Left renal cortex interstitium (tissue), 4 donors: ENCODE results near the gene SMTNL2. TPM values are rescaled to one million over a fixed set of nuclear protein-coding genes. Genes with fewer than 3 reads are reported as not detected.
A peak's percentile ranks its signal among the peaks of the same experiment; 100 is the strongest.
"Not testable (repeated sequence)": the region's sequence is repeated elsewhere in the genome, so short reads cannot be mapped to it uniquely, and the experiment has no call there.

Experiments used
- DNase-seq, 4 donors: peaks; one replicate each; pipeline ENCODE4 v3.0.0-alpha.2; 2013; ENCODE audit warnings: low read depth in 4 of 4, low spot score in 2 of 4, missing footprints in 1 of 4
- polyA plus RNA-seq, 4 donors: library from polyadenylated mRNA; unstranded; fragments of 120-200 nt; gene quantifications; one replicate each; pipeline ENCODE4 v1.2.1, GENCODE V29; 2013; ENCODE audit not compliant: insufficient read length in 4 of 4

The SMTNL2 gene
- polyA plus RNA-seq, 4 donors = 52.9 to 70.0 (median 60.0) TPM

- peak in 1 of 4 donors; percentile 53 for DNase-seq
Observed at GRCh38 chr17:4625181-4625617, 40.9 kb downstream of the SMTNL2 start.

GRCh38 chr17:4626734-4627256, 42.5 kb downstream of the SMTNL2 start:
- no peak for DNase-seq

DNA sequence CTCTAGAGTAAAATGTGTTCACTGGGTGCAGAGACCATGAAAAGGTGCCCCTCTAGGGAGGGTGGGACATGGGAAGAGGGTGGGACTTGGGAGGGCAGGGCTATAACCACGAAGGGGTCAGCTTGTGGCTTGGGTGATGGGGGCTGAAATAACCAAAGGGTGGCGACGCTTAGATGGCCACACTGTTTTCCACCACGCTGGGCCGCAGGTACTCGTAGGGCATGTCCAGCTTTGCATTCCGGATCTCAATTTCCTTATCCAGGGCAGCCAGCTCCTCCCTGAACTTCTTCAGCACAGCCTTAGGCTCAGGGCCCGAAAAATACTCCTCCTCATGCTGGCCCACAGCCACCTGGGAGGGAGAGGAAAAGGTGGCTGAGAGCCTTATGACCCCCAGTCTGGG, 47.1 kb downstream of the SMTNL2 start:
- DNase-seq = no peak

DNA sequence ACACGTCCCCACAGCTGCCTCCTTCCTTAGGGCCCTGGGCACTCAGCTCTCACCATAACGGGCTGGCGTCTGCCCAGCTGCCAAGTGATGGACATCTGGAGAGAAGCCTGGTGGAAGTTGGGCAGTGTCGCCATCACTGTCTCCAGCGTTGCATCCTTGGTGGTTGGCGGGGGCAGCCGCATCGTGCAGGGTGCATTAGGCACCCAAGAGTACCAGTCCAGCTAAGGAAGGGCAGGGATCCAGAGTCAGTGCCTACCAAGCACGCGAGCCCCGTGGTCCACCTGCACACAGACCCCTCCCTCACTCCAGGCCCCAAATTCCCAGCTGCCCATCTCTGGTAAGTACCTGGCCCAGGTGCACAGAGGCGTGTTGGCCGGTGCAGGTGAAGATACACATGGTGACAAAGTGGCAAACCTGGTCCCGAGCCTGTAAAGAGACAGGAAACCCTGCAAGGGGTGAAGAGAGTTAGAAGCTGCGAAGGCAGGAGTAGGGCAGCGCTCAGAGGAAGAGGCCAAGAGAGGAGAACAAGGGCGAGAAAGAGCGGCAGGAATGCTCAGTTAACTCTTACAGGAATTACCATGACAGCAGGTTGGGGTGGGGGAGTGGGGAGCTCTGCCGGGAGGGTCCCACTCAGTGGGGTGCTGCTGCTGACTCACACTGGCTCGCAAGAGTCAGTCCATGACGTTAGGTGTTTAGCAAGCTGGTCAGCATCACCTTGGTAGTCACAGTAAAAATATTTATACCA, 47.7 kb downstream of the SMTNL2 start:
- DNase-seq = no peak

- DNase-seq = no peak
Observed at GRCh38 chr17:4632581-4632920, 48.2 kb downstream of the SMTNL2 start.

GRCh38 chr17:4633643-4634042, 49.3 kb downstream of the SMTNL2 start:
- DNase-seq = no peak

- DNase-seq = no peak
Observed at GRCh38 chr17:4634976-4635375, 50.6 kb downstream of the SMTNL2 start.

GRCh38 chr17:4635823-4636375, 51.6 kb downstream of the SMTNL2 start:
- no peak for DNase-seq

DNA sequence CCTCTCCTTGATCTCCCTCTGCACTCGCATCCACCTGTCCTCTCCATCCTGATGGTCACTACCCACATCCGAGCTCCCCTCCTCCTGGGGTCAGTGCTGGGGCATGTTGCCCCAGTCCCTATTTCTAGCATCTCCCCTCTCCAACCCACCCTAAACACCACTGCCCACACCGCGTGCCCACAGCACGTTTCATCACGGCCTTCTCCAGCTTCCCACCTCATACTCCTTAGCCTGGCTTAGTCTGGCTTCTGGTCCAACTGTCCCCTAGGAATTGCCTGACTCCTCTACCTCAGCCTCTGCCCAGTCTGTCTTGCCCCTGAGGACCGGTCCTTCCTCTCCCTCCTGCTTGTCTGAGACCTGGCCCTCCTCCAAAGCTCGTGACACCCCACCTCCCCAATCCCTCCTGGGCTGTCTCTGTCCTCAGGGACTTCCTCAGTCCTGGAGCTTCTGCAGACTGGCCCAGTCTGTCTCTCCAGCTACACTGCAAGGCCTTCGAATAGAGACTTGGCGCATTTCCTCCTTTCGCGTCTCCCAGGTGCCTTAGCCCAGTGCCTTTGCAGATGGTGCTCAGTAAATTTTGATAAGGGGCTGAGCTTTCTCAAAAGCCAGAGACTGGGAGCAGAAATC, 52.3 kb downstream of the SMTNL2 start:
- no peak for DNase-seq

- not testable (repeated sequence) for DNase-seq
Observed at GRCh38 chr17:4638766-4639165, 54.4 kb downstream of the SMTNL2 start.

DNA sequence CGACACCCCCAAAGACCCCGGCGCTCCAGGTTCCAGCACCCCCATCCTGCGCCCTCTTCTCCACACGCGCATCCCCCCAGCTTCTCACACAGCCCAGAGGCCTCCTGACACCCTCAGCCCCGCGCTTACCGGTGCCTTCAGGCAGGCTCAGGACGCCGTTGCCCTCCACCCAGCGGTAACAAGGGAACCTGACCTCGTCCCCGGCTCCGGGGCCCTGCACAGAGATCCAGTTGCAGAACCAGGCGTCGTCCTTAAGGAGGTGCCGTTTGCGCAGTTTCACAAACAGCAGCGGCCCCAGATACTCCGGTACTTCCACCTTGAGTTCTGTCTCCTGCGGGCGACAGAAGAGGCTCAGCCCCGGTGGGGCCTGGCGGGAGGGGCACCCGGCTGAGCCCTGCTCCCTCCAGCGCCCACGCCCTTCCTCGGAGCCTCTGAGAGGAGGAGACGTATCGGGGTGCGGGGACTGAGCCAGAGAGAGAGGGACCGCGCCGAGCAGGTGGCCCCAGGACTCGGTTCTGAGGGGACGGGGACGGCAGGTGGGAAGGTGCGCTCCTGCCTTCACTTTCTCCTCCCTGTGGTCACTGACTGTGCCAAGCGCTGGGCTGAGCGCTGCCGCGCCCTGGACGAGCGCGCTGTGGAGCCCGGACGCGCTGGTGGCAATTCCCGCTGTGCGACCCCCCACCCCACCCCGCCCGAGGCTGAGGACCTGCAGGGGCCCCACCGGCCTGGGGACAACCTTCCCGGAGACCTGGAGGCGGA, 55.2 kb downstream of the SMTNL2 start:
- not testable (repeated sequence) for DNase-seq

DNA sequence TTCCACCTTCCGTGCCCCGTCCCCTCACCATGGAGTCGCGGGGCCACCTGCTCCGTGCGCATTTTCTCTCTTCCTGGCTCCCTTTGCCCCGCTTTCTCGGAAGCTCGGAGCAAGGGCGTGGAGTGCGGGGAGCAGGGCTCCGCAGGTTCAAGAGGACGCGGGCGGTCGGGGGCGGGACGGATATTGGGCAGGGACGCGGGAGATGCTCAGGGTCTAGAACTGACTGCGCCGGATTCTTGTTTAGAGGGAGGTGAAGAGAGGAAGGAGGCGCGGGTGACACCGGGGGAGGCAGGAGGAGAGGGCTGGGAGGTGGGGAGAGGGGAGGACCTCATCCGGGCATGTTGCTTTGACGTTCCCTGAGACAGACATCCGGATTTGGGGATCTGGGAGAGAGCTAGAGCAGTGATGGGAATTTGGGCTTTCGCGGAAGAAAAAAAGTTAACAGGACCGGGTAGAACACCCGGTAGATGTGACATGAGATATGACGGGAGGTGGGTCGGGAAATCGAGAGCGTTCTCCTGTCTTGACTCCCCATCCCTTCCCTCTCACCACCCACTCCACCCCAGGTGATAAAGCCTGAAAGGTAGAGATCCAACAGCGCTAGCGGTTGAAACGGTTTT, 56.4 kb downstream of the SMTNL2 start:
- DNase-seq = not testable (repeated sequence)

- no peak for DNase-seq
Observed at GRCh38 chr17:4641297-4642195, 57.2 kb downstream of the SMTNL2 start, which contains the start of gene ALOX15. TSS of gene ALOX15 (minus strand) at chr17:4641678. CDS start at chr17:4641651, 27 bp downstream.

DNA sequence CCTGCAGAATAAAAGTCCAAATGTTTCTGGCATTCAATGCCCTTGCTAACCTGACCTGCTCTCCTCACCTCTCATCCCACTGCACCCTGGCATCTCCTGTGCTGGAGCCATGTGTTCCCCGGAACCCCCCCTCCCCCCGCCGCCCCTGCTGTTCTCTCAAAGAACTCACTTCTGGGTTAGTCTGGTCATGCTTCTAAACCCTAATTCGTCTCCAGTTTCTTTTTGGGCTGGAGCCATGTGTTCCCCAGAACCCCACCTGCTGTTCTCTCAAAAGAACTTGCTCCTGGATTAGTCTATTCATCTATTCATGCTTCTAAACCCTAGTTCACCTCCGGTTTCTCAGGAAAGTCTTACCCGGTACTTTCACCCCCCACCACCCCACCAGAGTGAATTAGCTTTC, 58.0 kb downstream of the SMTNL2 start:
- no peak for DNase-seq

GRCh38 chr17:4643676-4644075, 59.3 kb downstream of the SMTNL2 start:
- no peak for DNase-seq

GRCh38 chr17:4645642-4646041, 61.3 kb downstream of the SMTNL2 start:
- DNase-seq = no peak

GRCh38 chr17:4648741-4649140, 64.4 kb downstream of the SMTNL2 start:
- DNase-seq = no peak

DNA sequence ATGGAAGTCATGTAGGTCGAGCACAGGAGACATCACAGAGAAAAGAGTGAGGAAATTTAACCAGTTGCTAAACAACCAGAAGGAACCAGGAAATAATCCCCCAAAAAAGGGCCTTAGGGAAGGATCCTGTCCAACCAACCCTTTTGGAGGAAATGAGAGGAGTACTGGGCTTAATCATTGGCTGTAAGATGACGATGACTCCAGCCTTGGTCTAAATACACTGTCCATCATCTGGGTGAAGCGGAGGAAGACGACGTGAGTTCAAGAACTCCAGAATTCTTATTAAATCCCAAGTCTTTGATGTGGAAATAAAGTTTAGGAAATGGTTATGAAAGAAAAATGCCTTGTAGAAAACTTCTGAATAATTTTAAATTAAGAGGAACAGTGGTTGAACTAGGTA, 68.7 kb downstream of the SMTNL2 start:
- no peak for DNase-seq

- not testable (repeated sequence) for DNase-seq
Observed at GRCh38 chr17:4655933-4656332, 71.6 kb downstream of the SMTNL2 start.
